ENCODE measurements around the gene GSDMA.

GSDMA gene

DNA sequence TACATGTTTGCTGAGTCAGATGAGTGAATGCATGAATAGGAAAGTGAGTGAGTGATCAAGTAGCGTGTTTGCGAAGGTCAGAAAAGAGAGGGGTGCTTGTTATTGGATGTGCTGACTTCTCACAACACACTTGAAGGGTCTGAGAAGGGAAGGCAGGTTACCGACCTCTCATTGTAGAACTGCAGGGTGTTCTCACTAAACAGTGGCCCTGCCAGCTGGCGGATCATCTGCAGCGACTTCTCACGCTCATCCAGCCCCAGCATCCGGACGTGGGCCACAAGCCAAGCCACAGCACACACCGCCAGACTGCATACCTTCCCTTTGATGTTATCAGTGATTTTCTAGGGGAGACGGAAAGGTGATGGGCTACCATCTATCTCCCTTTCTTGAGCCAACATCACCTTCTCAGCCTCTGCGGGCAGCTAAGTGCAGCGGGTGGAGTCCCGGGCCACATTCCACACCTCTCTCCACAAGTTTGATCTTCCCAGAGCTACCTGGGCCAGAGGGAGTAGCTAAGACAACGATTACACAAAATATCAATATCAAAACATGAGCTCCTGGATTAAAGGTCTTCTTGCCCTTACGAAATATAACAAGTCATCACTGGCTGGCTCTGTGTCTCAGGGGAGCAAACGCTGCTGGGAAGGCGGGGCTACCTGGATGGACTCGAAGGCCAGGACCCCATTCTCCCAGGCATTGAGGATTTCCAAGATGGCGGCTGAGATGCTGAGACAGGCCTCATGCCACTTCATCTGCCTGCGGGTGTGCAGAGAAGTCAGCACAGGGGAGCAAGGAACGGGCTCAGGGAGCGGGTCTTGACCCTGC lies 63.4 kb downstream of the GSDMA start:
- in situ Hi-C loops (cut with MboI; ENCODE audit: low sequenced_read_pairs, unreplicated experiment): no loop called here
- TF ChIP-seq, protein P1, sequence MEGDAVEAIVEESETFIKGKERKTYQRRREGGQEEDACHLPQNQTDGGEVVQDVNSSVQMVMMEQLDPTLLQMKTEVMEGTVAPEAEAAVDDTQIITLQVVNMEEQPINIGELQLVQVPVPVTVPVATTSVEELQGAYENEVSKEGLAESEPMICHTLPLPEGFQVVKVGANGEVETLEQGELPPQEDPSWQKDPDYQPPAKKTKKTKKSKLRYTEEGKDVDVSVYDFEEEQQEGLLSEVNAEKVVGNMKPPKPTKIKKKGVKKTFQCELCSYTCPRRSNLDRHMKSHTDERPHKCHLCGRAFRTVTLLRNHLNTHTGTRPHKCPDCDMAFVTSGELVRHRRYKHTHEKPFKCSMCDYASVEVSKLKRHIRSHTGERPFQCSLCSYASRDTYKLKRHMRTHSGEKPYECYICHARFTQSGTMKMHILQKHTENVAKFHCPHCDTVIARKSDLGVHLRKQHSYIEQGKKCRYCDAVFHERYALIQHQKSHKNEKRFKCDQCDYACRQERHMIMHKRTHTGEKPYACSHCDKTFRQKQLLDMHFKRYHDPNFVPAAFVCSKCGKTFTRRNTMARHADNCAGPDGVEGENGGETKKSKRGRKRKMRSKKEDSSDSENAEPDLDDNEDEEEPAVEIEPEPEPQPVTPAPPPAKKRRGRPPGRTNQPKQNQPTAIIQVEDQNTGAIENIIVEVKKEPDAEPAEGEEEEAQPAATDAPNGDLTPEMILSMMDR (IDR thresholded peaks at IDR 0.05; ENCODE audit: borderline replicate concordance, control extremely low read depth, extremely low read depth, insufficient read depth, missing control alignments): no peak
- DNase-seq (ENCODE audit: low spot score): peak; percentile 22

DNA sequence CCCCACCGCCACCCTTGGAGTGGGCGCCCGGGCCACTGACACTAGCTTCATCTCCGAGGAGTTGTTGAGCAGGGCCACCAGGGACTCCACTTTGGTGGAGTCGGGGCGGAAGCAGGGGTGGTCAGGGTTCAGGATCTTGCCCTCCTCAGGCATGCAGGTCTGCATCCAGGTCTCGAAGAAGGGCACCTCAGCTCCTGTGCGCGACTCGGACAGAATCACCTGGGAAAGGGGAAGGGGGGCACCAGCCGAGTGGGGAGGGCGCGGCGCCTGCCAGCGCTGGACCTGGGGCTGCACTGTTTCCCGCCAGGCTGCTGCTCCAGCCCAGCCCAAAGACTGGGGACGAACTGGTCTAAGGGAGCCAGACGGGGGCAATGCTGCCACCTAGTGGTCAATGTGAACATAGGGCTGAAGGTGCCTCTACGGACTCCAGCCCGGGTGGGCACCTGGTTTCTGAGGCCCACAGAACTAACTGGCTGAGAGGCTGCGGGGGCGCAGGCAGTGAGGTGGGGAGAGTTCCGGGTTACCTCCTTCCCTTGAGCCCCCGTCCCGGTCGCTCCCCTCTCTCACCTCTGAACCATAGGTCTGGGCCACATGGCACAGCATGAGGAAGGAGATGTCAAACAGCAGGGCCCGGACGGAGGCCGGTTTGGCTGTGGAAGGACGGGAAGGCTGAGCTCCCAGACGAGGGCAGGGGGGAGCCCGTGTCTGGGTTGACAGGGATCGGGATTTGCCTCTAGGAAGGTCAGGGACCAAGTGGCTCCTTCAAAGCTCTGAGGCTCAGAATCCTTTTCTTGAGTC lies 64.2 kb downstream of the GSDMA start:
- DNase-seq (ENCODE audit: low spot score): peak; percentile 93
- TF ChIP-seq, protein P1 (IDR thresholded peaks at IDR 0.05; ENCODE audit: borderline replicate concordance, control extremely low read depth, extremely low read depth, insufficient read depth, missing control alignments): peak; percentile 84
- in situ Hi-C loops (cut with MboI; ENCODE audit: low sequenced_read_pairs, unreplicated experiment): no loop called here
